Right lung (tissue), 5 donors: Measurements from ENCODE around the gene FNDC1. TPM values are rescaled to one million over a fixed set of nuclear protein-coding genes. Genes with fewer than 3 reads are reported as not detected.

Experiments used
- DNase-seq, 2 donors: peaks; one replicate each; pipeline ENCODE4 v3.0.0-alpha.2; 2013
- polyA plus RNA-seq, 5 donors: library from polyadenylated mRNA; unstranded; fragments of 120-200 nt; gene quantifications; one replicate each; pipeline versions ENCODE4 v1.2.1 to v1.2.3, GENCODE V29; 2013; ENCODE audit warnings: inconsistent platforms in 1 of 5, low replicate concordance in 1 of 5; ENCODE audit not compliant: insufficient read length in 5 of 5, insufficient read depth in 1 of 5

The FNDC1 gene
- polyA plus RNA-seq, 5 donors, result 5.6 to 8.2 (median 6.7) TPM

GRCh38 chr6:159307246-159307790 lies 138.1 kb downstream of the FNDC1 start:
- DNase-seq, result no peak

- no peak for DNase-seq
Observed at GRCh38 chr6:159308198-159308597, 139.0 kb downstream of the FNDC1 start.

- no peak for DNase-seq
Observed at GRCh38 chr6:159309723-159310122, 140.5 kb downstream of the FNDC1 start.

- no peak for DNase-seq
Observed at GRCh38 chr6:159311618-159312017, 142.4 kb downstream of the FNDC1 start.

GRCh38 chr6:159312206-159312605 lies 143.0 kb downstream of the FNDC1 start:
- peak in 1 of 2 donors; percentile 2 for DNase-seq

GRCh38 chr6:159313018-159313417 lies 143.8 kb downstream of the FNDC1 start:
- no peak for DNase-seq

- DNase-seq, result no peak
Observed at GRCh38 chr6:159315562-159315961, 146.4 kb downstream of the FNDC1 start.

- DNase-seq, result no peak
Observed at GRCh38 chr6:159317430-159317829, 148.2 kb downstream of the FNDC1 start.

- DNase-seq, result no peak
Observed at GRCh38 chr6:159321267-159321666, 152.1 kb downstream of the FNDC1 start.

Other genes with a start within 250 kb of the FNDC1 start
- 10 to 100 TPM in 3 of 5 donors, 1 to 10 TPM in 2; 7.8 to 12.6 (median 10.2) TPM for gene RSPH3, start 169.2 kb upstream of the FNDC1 start, polyA plus RNA-seq
- 1 to 10 TPM in 4 of 5 donors, under 1 TPM in 1; 0.90 to 1.9 (median 1.8) TPM for gene TAGAP, start 124.4 kb upstream of the FNDC1 start, polyA plus RNA-seq